A673 (cell line): Measurements from ENCODE around the gene NECAB2.

ENCODE experiments used
- EZH2 ChIP-seq: fragments of 200-600 bp; sonication (generic); IDR thresholded peaks from 2 replicates; pipeline ENCODE4 v1.6.1; 2017; ENCODE audit warnings: borderline replicate concordance, low read depth, mild to moderate bottlenecking, mixed read lengths, antibody characterized with exemption, low read length; ENCODE audit not compliant: poor library complexity, severe bottlenecking
- TF ChIP-seq, protein P1 (sequence below): fragments of 300-800, 200-600 bp; sonication (generic); conservative IDR thresholded peaks from 2 replicates; pipeline ENCODE4 v1.5.1; 2017; ENCODE audit warnings: low read depth, mild to moderate bottlenecking, antibody characterized with exemption, low read length, moderate library complexity, mixed read lengths

DNA sequence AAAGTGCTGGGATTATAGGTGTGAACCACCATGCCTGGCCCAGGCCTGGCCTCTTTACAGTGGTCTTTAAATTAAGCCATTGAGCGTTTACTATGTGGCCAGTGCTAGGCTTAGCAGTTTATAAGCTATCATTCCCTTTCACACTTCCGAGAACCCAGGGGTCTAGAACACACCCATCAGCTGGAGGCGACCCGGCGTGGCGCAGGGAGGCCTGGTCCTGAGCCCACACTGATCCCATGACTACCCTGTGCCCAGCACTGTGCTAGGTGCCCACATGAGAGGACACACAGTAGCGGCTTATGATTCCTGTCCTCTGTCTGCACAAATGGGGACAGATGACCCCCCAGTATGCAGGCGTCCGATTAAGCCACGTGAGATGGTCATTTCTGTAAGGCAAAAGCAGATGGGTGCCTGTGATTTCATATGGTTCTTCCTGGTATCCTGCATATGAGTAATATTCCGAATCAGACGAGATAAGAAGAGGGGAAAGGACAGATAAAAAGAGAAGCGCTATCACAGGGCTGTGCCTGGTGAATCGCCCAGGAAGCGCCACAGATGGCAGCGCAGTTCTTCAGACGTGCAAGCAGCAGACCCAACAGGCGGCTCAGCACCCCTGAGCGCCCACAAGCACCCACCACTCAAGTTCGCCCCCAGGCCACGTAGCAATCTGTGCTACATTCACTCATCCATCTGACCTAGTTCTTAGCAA is 9.8 kb upstream of the NECAB2 start:
- TF ChIP-seq, protein P1, sequence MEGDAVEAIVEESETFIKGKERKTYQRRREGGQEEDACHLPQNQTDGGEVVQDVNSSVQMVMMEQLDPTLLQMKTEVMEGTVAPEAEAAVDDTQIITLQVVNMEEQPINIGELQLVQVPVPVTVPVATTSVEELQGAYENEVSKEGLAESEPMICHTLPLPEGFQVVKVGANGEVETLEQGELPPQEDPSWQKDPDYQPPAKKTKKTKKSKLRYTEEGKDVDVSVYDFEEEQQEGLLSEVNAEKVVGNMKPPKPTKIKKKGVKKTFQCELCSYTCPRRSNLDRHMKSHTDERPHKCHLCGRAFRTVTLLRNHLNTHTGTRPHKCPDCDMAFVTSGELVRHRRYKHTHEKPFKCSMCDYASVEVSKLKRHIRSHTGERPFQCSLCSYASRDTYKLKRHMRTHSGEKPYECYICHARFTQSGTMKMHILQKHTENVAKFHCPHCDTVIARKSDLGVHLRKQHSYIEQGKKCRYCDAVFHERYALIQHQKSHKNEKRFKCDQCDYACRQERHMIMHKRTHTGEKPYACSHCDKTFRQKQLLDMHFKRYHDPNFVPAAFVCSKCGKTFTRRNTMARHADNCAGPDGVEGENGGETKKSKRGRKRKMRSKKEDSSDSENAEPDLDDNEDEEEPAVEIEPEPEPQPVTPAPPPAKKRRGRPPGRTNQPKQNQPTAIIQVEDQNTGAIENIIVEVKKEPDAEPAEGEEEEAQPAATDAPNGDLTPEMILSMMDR = no peak
- no peak for TF ChIP-seq EZH2
